SH-SY5Y (cell line): ENCODE data around the gene PLEKHO2.

ENCODE experiments used
- GATA2 ChIP-seq: IDR thresholded peaks from 2 replicates; pipeline ENCODE4 v1.6.1; 2011; ENCODE audit warnings: mild to moderate bottlenecking, low read depth, low read length
- GATA3 ChIP-seq: IDR thresholded peaks from 2 replicates; pipeline ENCODE4 v1.6.1; 2011; ENCODE audit warnings: low read depth, mild to moderate bottlenecking, low read length, moderate library complexity

GRCh38 chr15:64901141-64901540 is 59.4 kb downstream of the PLEKHO2 start:
- TF ChIP-seq GATA3, result no peak
- no peak for TF ChIP-seq GATA2
